NCI-H345 (cell line): ENCODE results near the gene B4GALNT3.

ENCODE experiments used
- DNase-seq: peaks from one replicate; lab custom pipeline; 2025; lab: John Stamatoyannopoulos, UW

B4GALNT3 gene

DNA sequence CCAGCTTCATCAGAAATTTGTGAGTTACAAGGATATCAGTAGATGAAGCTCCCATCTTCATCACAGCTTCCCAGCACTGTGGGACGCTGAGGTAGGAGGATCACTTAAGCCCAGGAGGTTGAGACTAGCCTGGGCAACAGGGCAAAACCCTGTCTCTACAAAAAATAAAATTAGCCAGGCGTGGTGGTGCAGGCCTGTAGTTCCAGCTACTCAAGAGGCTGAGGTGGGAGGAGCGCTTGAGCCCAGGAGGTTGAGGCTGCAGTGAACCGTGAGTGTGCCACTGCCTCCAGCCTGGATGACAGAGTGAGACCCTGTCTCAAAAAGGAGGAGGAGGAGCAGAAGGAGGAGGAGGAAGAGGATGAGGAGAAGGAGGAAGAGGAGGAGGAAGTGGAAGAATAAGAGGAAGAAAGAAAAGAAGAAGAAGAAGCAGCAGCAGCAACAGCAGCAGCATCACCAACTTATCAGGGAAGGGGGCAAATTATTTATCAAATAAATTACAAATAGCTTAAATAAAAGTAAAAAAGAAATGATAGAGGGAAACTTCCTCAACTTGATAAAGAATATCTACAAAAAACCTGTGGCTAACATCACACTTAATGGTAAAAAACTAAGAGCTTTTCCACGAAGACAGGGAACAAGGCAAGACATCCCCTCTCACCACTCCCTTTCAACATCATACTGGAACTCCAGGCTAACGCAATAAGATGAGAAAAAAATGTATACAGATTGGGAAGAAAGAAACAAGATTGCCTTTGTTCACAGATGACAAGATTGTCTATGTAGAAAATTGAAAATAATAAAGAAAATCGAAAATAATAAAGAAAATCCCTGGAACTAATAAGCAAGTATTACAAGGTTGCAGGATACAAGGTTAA lies 133.9 kb downstream of the B4GALNT3 start:
- DNase-seq, result no peak

DNA sequence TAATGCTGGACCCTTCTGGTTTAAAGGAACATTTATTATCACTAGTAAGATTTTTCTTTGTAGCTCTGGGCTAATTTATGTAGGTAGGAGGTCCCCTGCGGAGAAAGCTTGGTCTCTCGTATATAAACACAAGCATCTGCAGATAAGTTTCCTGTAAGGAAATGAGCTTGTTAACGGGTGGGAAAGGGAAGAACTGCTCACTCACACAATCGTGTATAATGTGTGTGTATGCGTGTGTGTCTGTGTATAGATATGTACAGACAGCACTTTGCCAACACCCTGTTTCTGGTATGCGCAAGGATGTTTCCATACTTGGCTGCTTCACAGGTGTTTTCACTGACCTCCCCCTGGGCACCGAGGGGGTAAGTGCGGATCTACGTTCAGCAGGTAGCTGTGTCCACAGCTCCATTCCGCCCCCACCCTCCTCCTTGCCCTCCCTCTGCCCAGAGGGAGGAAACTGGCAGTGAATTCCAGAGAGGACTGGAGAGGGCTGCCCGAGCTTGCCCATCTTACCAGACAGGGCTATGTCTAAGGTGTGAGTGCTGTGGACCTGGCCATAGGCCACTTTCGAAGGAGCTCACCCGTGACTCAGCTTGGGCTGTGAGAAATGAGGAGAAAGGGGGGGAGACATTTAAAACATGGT lies 138.3 kb downstream of the B4GALNT3 start:
- DNase-seq, result no peak

DNA sequence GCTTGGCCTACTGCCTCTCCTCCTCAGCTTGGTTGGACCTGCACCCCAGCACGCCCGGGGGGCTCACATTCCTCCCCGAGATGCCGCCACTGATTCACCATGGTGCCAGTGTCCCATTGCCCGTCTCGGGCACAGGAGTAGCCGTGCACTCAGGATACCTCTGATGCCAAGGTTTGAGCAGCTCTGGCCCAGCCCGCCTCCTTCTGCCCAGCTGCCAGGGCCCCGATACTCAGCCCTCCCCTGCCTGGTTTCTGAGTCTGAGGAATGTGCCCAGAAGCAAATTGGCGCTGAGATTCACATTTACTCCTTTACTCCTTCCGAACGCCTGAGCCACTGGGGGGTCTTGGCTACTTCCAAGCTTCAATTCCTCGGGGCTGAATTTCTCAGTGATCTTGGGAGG lies 140.0 kb downstream of the B4GALNT3 start:
- no peak for DNase-seq

DNA sequence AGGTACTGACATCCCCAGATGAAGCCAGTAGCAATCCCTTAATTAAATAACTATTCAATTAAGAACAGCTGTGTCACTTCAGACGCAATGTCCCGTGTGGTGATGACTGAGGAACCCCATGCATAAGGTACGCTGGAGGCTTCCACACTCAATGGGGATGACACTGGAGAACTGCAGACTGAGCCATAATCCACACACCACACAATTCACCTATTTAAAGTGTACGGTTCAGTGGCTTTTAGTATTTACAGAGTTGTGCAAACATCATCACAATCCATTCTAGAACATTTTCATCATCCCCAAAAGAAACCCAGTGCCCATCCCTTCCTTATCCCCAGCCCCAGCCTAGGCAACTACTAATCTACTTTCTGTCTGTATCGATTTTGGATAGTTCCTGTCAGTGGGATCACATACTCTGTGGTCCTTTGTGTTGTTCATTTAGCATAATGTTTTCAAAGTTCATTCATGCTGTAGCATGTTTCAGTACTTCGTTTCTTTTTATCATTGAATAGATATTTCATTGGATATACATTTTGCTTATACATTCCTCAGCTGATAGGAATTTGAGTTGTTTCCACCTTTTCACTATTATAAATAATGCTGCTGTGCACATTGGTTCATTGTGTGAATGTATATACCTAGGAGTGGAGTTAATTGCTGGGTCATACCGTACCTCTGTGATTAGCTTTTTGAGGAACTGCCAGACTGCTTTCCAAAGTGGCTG lies 142.4 kb downstream of the B4GALNT3 start:
- DNase-seq, result peak; percentile 70

DNA sequence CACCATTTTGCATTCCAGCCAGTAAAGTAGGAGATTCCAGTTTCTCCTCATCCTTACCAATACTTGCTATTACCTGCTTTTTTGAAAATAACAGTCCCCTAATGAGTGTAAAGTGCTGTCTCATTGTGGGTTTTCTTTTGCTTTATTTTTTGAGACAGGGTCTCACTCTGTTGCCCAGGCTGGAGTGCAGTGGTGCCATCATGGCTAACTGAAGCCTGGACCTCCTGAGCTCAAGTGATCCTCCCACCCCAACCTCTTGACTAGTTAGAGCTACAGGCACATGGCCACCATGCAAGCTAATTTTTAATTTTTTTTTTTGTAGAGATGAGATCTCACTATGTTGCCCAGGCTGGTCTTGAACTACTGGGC lies 142.9 kb downstream of the B4GALNT3 start:
- DNase-seq, result no peak

DNA sequence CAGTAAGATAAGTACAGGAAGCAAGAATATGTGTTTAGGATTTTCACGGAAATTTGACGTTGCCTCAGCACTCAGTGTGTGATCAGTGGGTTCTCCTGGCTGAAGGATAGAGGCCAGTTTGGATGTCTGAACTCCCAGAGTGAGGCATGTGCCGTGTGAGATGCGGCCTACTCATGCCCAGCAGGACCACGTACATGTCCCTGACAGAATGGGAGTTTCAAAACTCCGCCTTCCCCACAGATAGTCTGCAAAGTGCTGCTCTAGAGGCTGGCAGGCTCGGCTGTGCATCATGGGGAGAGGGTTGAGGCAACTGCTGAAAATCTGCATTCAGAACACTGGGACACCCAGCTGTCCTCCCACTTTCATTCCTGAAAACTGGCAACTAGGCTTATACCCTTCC lies 145.2 kb downstream of the B4GALNT3 start:
- DNase-seq, result no peak

DNA sequence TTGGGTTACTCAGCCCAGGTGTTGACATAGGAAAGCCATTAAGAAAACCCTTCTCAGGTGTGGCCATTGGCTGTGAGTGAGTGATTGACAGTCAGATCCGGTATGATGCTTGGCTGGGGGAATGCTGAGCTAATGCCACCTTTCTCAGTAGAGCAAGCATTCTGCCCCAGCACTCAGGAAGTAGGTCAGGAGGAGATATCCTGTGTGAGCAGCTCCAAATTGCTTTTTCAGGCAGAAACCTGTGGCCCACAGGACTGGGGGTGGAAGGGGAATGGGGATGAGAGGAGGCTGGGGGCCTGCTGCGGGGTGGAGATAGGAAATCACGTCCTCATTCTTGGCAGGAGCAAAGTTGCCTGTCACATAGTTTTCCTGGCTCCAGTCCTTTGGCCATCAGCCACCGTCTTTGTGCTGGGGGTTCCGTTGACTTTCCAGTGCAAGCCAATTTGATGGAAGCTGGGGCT lies 147.8 kb downstream of the B4GALNT3 start:
- DNase-seq, result no peak

DNA sequence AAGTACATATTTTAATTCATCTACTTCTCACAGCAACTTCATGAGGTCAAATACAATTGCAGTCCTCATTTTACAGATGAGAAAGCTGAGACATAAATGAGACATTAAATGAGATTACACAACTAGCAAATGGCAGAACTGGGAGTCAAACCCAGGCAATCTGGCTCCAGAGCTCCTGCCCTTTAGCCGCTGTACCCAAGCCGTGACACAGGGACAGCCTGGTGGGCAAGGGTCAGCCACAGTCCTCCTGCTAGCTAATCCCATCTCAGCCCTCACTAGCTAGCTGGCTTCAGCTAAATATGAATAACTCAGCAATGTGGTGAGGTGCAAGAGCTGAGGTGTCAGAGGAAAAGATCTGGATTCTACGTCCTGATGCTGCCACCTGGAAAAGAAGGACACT lies 148.7 kb downstream of the B4GALNT3 start:
- DNase-seq, result no peak

DNA sequence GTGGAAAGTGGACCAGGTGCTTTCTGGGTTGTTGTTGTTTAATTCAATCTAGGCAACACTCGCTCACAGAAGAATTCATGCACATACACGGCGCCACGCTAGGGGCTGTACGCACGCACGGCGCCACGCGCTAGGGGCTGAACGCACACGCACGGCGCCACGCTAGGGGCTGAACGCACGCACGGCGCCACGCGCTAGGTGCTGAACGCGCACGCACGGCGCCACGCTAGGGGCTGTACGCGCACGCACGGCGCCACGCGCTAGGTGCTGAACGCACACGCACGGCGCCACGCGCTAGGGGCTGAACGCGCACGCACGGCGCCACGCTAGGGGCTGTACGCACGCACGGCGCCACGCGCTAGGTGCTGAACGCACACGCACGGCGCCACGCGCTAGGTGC lies 149.2 kb downstream of the B4GALNT3 start:
- DNase-seq, result no peak

DNA sequence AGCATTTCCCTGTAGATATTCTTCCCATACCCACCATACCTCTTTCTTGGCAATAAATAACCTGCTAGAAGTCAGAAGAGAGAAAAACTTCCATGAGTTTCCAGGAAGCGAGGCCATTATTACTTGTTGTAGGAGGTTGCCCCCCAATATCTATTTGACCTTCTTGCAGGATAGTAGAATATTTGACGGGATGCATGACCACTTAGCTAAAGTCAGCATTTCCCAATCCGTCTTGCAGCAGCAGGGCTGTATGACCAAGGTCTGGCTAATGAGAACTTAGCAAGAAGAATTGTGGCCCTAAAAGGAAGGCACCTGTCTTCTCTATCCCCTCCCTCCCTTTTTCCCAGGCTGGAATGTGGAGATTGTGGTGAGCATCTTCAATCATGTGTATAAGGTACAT lies 152.0 kb downstream of the B4GALNT3 start:
- DNase-seq, result no peak

DNA sequence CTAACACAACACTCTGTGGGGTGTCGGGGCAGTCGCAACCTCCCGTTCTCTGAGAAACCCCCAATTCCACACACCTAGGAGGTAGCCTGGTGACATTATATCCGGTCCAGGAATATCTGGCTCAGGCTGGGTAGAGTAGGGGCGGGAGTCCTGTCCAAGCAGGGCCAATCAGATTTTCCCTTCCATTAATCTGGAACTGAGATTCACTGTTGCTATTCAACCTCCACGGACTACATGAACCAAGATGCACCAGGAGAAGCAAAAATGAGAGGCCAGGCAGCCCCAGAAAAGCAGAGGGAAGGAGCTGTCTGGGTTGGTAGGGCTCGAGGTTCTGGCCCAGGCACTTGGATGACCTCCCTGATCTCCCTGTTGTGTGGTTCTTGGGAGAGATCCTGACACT lies 152.6 kb downstream of the B4GALNT3 start:
- no peak for DNase-seq

DNA sequence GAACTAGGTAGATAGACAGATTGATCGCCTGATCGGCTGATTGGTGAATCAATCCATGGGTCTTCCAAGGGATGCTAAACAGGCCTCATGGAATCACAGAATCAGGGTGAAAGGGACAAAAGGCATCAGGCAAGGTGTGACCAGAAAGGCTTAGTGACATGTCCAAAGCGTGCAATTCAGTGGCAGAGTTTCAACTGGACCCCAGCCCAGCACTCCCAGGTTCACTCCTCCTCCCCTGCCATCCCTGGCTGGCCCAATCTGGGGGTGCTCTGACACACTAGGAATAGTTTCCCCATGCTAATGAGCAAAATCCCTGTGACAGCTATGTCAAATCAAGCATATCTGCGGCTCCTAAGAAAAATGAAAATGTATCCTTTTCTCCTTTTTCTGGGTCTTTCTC lies 153.1 kb downstream of the B4GALNT3 start:
- no peak for DNase-seq
